Testis (tissue), 3 donors: ENCODE data around the gene ROR2. TPM values are rescaled to one million over a fixed set of nuclear protein-coding genes. Genes with fewer than 3 reads are reported as not detected.

ENCODE experiments used
- DNase-seq: peaks from one replicate; pipeline ENCODE4 v3.0.0-alpha.2; 2019
- H3K27ac ChIP-seq, 2 donors: fragments of 200-600 bp; sonication (generic); one replicate each; pipeline ENCODE4 v1.5.1; 2019
- H3K27me3 ChIP-seq: fragments of 200-600 bp; sonication (generic); one replicate; pipeline ENCODE4 v1.5.1; 2019
- H3K36me3 ChIP-seq: fragments of 200-600 bp; sonication (generic); one replicate; pipeline ENCODE4 v1.5.1; 2017; ENCODE audit warnings: low read depth; ENCODE audit errors: missing control alignments
- H3K4me1 ChIP-seq: fragments of 200-600 bp; sonication (generic); one replicate; pipeline ENCODE4 v1.5.1; 2019
- H3K4me3 ChIP-seq, 2 donors: fragments of 200-600 bp; sonication (generic); one replicate each; pipeline ENCODE4 v1.5.1; 2017 to 2019
- H3K9me3 ChIP-seq: fragments of 200-600 bp; sonication (generic); one replicate; pipeline ENCODE4 v1.5.1; 2017
- CTCF ChIP-seq, 3 experiments: fragments of 450-650 bp in 2 of 3; fragments of 200-600 bp in 1 of 3; sonication (generic) in 1 of 3; IDR thresholded peaks; one replicate each; pipeline ENCODE4 v1.5.1; 2016 to 2019; ENCODE audit warnings: antibody characterized with exemption in 3 of 3, mild to moderate bottlenecking in 2 of 3, moderate library complexity in 1 of 3
- POLR2A ChIP-seq: fragments of 450-650 bp; IDR thresholded peaks from one replicate; pipeline ENCODE4 v1.6.1; 2017; ENCODE audit warnings: antibody characterized with exemption, mild to moderate bottlenecking, moderate library complexity
- WGBS, 2 donors: methylation state at CpG; one replicate each; pipeline ENCODE4 v1.1.5; 2018; 5-methylcytosine and 5-hydroxymethylcytosine counted together
- intact Hi-C: fragments of 100-400 bp; cut with DNase I; formaldehyde crosslinking; loops from one replicate; pipeline ENCODE4 v1.15.1; 2023; ENCODE audit warnings: low total_unique reads
- polyA plus RNA-seq: library from polyadenylated mRNA; stranded (reverse); fragments of 350-450 nt; fragmentation: Illumina TruSeq; extraction: RNeasy Lipid Tissue Mini Kit (QIAGEN cat#74804); gene quantifications from one replicate; pipeline ENCODE4 v1.2.3, GENCODE V29; 2014; ENCODE audit warnings: low read depth, low replicate concordance; ENCODE audit not compliant: insufficient read depth
- total RNA-seq, 2 donors: library from RNA; depleted of rRNA; stranded (reverse); fragments of >200 nt; gene quantifications; one replicate each; pipeline ENCODE4 v1.2.3, GENCODE V29; 2016

ROR2 gene
- total and polyA plus RNA-seq, 3 donors from 2014 or later, result 11.5 to 16.5 (median 12.3) TPM

DNA sequence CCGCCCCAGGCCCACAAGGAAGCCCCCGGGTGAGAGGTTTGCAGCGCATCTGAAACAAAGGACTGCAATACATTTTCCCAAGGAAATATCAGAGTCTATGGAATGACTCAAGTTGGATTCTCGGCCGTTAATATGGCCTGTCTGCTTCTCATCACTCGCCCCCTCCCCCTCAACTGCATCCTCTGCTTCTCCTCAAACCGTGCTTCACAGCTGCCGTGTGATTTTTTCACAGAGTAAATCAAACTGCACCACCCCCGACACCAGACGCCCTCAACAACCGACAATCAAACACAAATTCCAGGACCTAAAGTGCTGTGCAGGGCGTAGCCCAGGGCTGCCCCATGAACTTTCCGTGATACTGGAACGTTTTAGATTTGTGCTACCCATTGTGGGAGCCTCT lies 176.9 kb downstream of the ROR2 start:
- no peak for DNase-seq
- Histone ChIP-seq H3K9me3 (no peaks in the 10 kb centered on the region), H3K4me3 (no peak overlapping the region), H3K27ac (no peak overlapping the region), H3K4me1 (no peaks in the 10 kb centered on the region), H3K27me3 (no peaks in the 10 kb centered on the region), H3K36me3 (no peaks in the 10 kb centered on the region)
- no peak for TF ChIP-seq POLR2A
- TF ChIP-seq CTCF (IDR thresholded peaks at IDR 0.05), result no peak
- WGBS, 2 donors, result 76 to 89% methylated on average over 14 of the region's 14 CpGs
- intact Hi-C loops, result no loop called here

- 79 to 87% methylated on average over 4 of the region's 4 CpGs for WGBS, 2 donors
- Histone ChIP-seq H3K4me1 (no peaks in the 10 kb centered on the region), H3K4me3 (no peak overlapping the region), H3K9me3 (no peaks in the 10 kb centered on the region), H3K36me3 (no peaks in the 10 kb centered on the region), H3K27me3 (no peaks in the 10 kb centered on the region), H3K27ac (no peak overlapping the region)
- intact Hi-C loops, result loop anchor here (2.0 kb wide), 1 partner anchor 177 kb away; no protein-coding TSS in a partner anchor
- no peak for DNase-seq
- TF ChIP-seq CTCF (IDR thresholded peaks at IDR 0.05) (no peak), POLR2A (no peak)
These were observed 178.2 kb downstream of the ROR2 start for GRCh38 chr9:91771864-91772263.

GRCh38 chr9:91771027-91771426 lies 179.0 kb downstream of the ROR2 start:
- WGBS, 2 donors, result 50 to 56% methylated on average over 8 of the region's 8 CpGs
- peak; percentile 38 for DNase-seq
- Histone ChIP-seq H3K27me3 (no peaks in the 10 kb centered on the region), H3K4me3 (no peak overlapping the region), H3K4me1 (no peaks in the 10 kb centered on the region), H3K9me3 (no peaks in the 10 kb centered on the region), H3K27ac (no peak overlapping the region), H3K36me3 (no peaks in the 10 kb centered on the region)
- no peak for TF ChIP-seq POLR2A
- TF ChIP-seq CTCF (IDR thresholded peaks at IDR 0.05), result no peak
- intact Hi-C loops, result loop anchor here (2.0 kb wide), 1 partner anchor 178 kb away; no protein-coding TSS in a partner anchor

- no peaks in the 10 kb centered on the region for H3K27me3 ChIP-seq
- WGBS, 2 donors, result 83 to 87% methylated on average over 7 to 10 of the region's 10 CpGs
- H3K4me1 ChIP-seq, result no peaks in the 10 kb centered on the region
- TF ChIP-seq POLR2A (no peak), CTCF (IDR thresholded peaks at IDR 0.05) (no peak)
- intact Hi-C loops, result loop anchor here (2.0 kb wide), 1 partner anchor 179 kb away; no protein-coding TSS in a partner anchor
- no peaks in the 10 kb centered on the region for H3K36me3 ChIP-seq
- no peaks in the 10 kb centered on the region for H3K9me3 ChIP-seq
- no peak for DNase-seq
- no peak overlapping the region for H3K27ac ChIP-seq
- H3K4me3 ChIP-seq, result no peak overlapping the region
These were observed 179.8 kb downstream of the ROR2 start for GRCh38 chr9:91770229-91770628.
